Measurements from ENCODE around the gene SLC2A6. TPM values are rescaled to one million over a fixed set of nuclear protein-coding genes. Genes with fewer than 3 reads are reported as not detected.

SLC2A6 gene
- total RNA-seq, 1 experiment from 2014 or later: 10.7 TPM

DNA sequence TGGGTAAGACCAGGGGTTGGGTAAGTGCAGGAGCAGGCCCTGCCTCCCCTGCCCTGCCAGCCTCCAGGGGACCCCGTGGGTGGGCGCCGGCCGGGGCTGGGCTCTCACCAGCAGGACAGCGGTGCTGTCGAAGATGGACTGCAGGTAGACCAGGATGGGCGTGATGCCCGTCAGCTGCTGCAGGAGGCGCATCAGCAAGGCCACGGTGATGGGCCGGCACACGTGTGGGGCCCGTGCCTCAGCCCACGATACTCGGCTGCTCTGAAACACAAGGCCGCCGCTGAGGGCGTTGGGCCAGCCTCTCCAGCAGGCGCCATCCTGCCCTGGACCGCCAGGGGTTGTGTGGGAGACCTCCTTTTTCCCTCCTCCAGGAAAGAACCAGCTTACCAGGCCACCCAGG is 4.0 kb downstream of the SLC2A6 start:
- DNase-seq (ENCODE audit: low read depth, low spot score): no peak
- Histone ChIP-seq H3K9me3 (ENCODE audit: control insufficient read depth in 1 of 2, insufficient read depth in 1 of 2, low read depth in 1 of 2, low read length in 2 of 2) (no peaks in the 10 kb centered on the region), H3K9me2 (ENCODE audit: insufficient read depth) (no peaks in the 10 kb centered on the region), H3K27ac (ENCODE audit: low read depth, low read length) (no peak overlapping the region), H3K9ac (ENCODE audit: low read length) (no peak overlapping the region), H3K79me2 (ENCODE audit: insufficient read depth, low read length) (peaks cover 6% of the 10 kb centered on the region; the same call in 1 of the 2 replicates), H3K27me3 (ENCODE audit: insufficient read depth, low read length) (no peaks in the 10 kb centered on the region), H3K4me1 (ENCODE audit: control insufficient read depth in 1 of 2, insufficient read depth in 2 of 2, low read length in 2 of 2) (peaks cover 11 to 19% of the 10 kb centered on the region in 2 experiments; a peak in 3 of 4 replicates), H3K36me3 (ENCODE audit: control insufficient read depth in 1 of 2, insufficient read depth in 2 of 2, low read length in 2 of 2) (no peaks in the 10 kb centered on the region), H4K20me1 (ENCODE audit: insufficient read depth) (no peaks in the 10 kb centered on the region), H2AFZ (ENCODE audit: low read depth, low read length, poor library complexity, severe bottlenecking) (no peak overlapping the region), H3K4me3 (replicated peaks in 1 of 2; ENCODE audit: low read depth in 1 of 2, low read length in 2 of 2) (no peak overlapping the region), H3K4me2 (ENCODE audit: low read length) (no peak overlapping the region)
- RAD21 ChIA-PET (ENCODE audit: low non-redundant PET in 1 of 2, low total read pairs in 2 of 2, uncharacterized antibody in 2 of 2, unreplicated experiment in 2 of 2): no interaction called here
- TF ChIP-seq MAX (IDR thresholded peaks at IDR 0.05) (no peak), SP1 (IDR thresholded peaks at IDR 0.05; ENCODE audit: low read depth) (no peak), SIN3A (IDR thresholded peaks at IDR 0.05; ENCODE audit: low read depth) (no peak), YY1 (IDR thresholded peaks at IDR 0.05; ENCODE audit: extremely low read depth, insufficient replicate concordance, low read depth, low read length) (no peak), JUND (IDR thresholded peaks at IDR 0.05) (no peak), ZNF274 (IDR thresholded peaks at IDR 0.05; ENCODE audit: low read depth, low read length) (no peak), POLR2A (IDR thresholded peaks at IDR 0.05; ENCODE audit: borderline replicate concordance, extremely low read depth, insufficient read depth, insufficient read length) (no peak), REST (IDR thresholded peaks at IDR 0.05; ENCODE audit: low read depth) (no peak), EZH2phosphoT487 (IDR thresholded peaks at IDR 0.05; ENCODE audit: borderline replicate concordance) (no peak), ELF1 (IDR thresholded peaks at IDR 0.05; ENCODE audit: borderline replicate concordance, low read depth) (no peak), EZH2 (IDR thresholded peaks at IDR 0.05) (no peak), RAD21 (IDR thresholded peaks at IDR 0.05; ENCODE audit: low read depth) (no peak), ATF3 (IDR thresholded peaks at IDR 0.05) (no peak), SRF (IDR thresholded peaks at IDR 0.05; ENCODE audit: low read depth) (no peak), TCF7L2 (IDR thresholded peaks at IDR 0.05; ENCODE audit: borderline replicate concordance, extremely low read depth, insufficient read depth, insufficient read length) (no peak), EGR1 (IDR thresholded peaks at IDR 0.05; ENCODE audit: low read depth) (no peak), ZBTB33 (IDR thresholded peaks at IDR 0.05; ENCODE audit: extremely low read depth, insufficient replicate concordance, low read length) (no peak), FOSL1 (IDR thresholded peaks at IDR 0.05; ENCODE audit: low read depth) (no peak)
- no peak for ATAC-seq
- POLR2A ChIA-PET: no interaction called here
- BruUV-seq (replicated peaks): no TSS peak
- intact Hi-C loops (cut with micrococcal nuclease): no loop called here
- CTCF ChIA-PET: no interaction called here

Measured in HCT116 (cell line).